PC-9 (cell line): ENCODE data around the gene MYBPH. TPM values are rescaled to one million over a fixed set of nuclear protein-coding genes. Genes with fewer than 3 reads are reported as not detected.

Experiments
- BruUV-seq: library from RNA; stranded (reverse); fragments of 400-500 nt; replicated peaks from 2 replicates; lab custom pipeline; 2021; lab: Mats Ljungman, UMichigan
- CTCF ChIA-PET: fragments of 300-600 bp; sonication (Branson Sonifier 250); formaldehyde crosslinking; loops from one replicate; lab custom pipeline; 2022; ENCODE audit warnings: antibody characterized with exemption; lab: Charles Lee
- POLR2A ChIA-PET: fragments of 300-600 bp; sonication (Branson Sonifier 250); formaldehyde crosslinking; loops from one replicate; lab custom pipeline; 2022; ENCODE audit warnings: antibody characterized with exemption; ENCODE audit not compliant: unreplicated experiment; lab: Charles Lee
- DNase-seq, 2 experiments: peaks; one replicate each; pipeline versions ENCODE4 v3.0.0 to v3.0.0-alpha.2; 2015 to 2022; ENCODE audit warnings: mixed read lengths in 1 of 2
- H2AFZ ChIP-seq: fragments of 200-600 bp; sonication (generic); 2 replicates; pipeline ENCODE4 v1.8.1; 2017; ENCODE audit warnings: antibody characterized with exemption
- H3F3A ChIP-seq: fragments of 200-600 bp; sonication (generic); 2 replicates; pipeline ENCODE4 v1.8.1; 2017; ENCODE audit warnings: antibody characterized with exemption, mild to moderate bottlenecking, low read depth; ENCODE audit not compliant: insufficient read depth
- H3K27ac ChIP-seq: fragments of 200-600 bp; sonication (generic); 2 replicates; pipeline ENCODE4 v1.6.1; 2016; ENCODE audit warnings: mixed run types
- H3K27me3 ChIP-seq: fragments of 200-600 bp; sonication (generic); 2 replicates; pipeline ENCODE4 v1.6.1; 2016; ENCODE audit warnings: low read depth, mixed run types; ENCODE audit not compliant: insufficient read depth
- H3K36me3 ChIP-seq: fragments of 200-600 bp; sonication (generic); 2 replicates; pipeline ENCODE4 v1.6.1; 2016; ENCODE audit warnings: low read depth, mixed run types
- H3K4me1 ChIP-seq: fragments of 200-600 bp; sonication (generic); replicated peaks from 2 replicates; pipeline ENCODE4 v1.6.1; 2016; ENCODE audit warnings: mixed run types; ENCODE audit not compliant: insufficient read depth
- H3K4me2 ChIP-seq: fragments of 200-600 bp; sonication (generic); 2 replicates; pipeline ENCODE4 v1.6.1; 2017; ENCODE audit warnings: mixed run types
- H3K4me3 ChIP-seq: fragments of 200-600 bp; sonication (generic); 2 replicates; pipeline ENCODE4 v1.6.1; 2016; ENCODE audit warnings: mixed run types
- H3K79me2 ChIP-seq: fragments of 200-600 bp; sonication (generic); 2 replicates; pipeline ENCODE4 v1.6.1; 2017; ENCODE audit warnings: low read depth, mixed run types
- H3K9me2 ChIP-seq: fragments of 200-600 bp; sonication (generic); 2 replicates; pipeline ENCODE4 v1.8.1; 2017; ENCODE audit warnings: mild to moderate bottlenecking; ENCODE audit not compliant: insufficient read depth
- H3K9me3 ChIP-seq: fragments of 200-600 bp; sonication (generic); 2 replicates; pipeline ENCODE4 v1.8.1; 2016; ENCODE audit warnings: low read depth; ENCODE audit not compliant: insufficient read depth
- H4K20me1 ChIP-seq: fragments of 200-600 bp; sonication (generic); 2 replicates; pipeline ENCODE4 v1.8.1; 2017; ENCODE audit not compliant: insufficient read depth
- EZH2 ChIP-seq: fragments of 200-600 bp; sonication (generic); IDR thresholded peaks from 2 replicates; pipeline ENCODE4 v1.8.0; 2017; ENCODE audit warnings: antibody characterized with exemption, low read depth
- intact Hi-C: fragments of 100-400 bp; cut with micrococcal nuclease; formaldehyde crosslinking; loops from one replicate; pipeline ENCODE4 v1.10.0; 2022; ENCODE audit not compliant: unreplicated experiment
- total RNA-seq: library from RNA; stranded (reverse); gene quantifications from 2 replicates; pipeline ENCODE4 v1.2.3, GENCODE V29; 2021
- TF ChIP-seq, protein P1 (sequence below): fragments of 200-600 bp; sonication (generic); conservative IDR thresholded peaks from 2 replicates; pipeline ENCODE4 v1.6.1; 2017; ENCODE audit warnings: mixed run types, antibody characterized with exemption, mild to moderate bottlenecking, moderate library complexity

Gene MYBPH
- total RNA-seq, 1 experiment from 2014 or later: not detected

- H3K4me1 ChIP-seq: peaks cover 39% of the 10 kb centered on the region
Observed at GRCh38 chr1:203173011-203173555, 2.5 kb downstream of the MYBPH start.

DNA sequence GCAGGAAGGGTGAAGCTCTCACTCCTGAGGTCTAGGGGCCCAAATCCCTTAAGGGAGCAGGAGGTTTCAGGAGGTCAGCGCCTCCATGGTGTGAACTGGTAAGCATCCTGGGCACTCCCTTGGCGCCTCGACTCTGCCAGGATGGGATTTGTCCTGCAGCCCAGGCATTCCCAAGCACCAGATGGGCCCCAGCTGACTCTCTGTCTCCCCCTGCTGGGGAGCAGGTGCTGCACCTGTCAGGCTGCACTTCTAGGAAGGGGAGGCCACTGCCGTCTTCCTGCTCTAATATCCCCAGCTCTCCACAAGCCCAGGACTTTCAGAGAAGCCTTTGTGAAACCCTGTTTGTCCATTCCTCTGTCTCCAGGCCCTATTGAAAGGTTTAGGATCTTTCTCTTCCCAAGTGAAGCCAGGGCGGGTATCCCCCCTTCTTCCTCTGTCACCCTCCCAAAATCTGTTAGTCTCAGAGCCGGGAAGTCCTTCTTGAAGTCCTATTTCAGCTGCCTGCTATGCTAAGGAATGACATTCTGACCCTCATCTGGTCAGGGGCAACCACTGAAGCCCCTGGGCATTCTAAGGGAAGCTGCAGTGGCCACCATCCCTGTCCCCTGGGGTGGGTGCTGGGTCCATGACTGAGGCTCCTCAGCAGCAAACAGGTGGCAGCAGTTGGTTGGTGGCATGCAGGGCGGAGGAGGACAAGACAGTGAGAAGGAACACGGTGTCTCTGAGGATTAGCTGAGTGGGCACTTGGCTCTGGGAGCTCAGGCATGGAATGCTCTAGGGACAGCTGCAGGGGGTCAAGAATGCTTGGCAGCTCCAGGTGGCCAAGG is 3.2 kb downstream of the MYBPH start:
- peak; percentile 46 to 74 for DNase-seq
- CTCF ChIA-PET: interaction anchor here (0.7 to 2.6 kb wide), 8 partner anchors 20 to 133 kb away, joined by 3 to 20 read pairs (median 4); partner anchors contain the start of gene ADORA1
- no peaks in the 10 kb centered on the region for H4K20me1 ChIP-seq
- POLR2A ChIA-PET: no interaction called here
- H3K9me2 ChIP-seq: no peaks in the 10 kb centered on the region
- no peak overlapping the region for H3K4me3 ChIP-seq
- no peak overlapping the region for H3K27ac ChIP-seq
- H3K4me2 ChIP-seq: no peak overlapping the region
- no TSS peak for BruUV-seq
- peaks cover 32% of the 10 kb centered on the region for H3K4me1 ChIP-seq
- TF ChIP-seq, protein P1, sequence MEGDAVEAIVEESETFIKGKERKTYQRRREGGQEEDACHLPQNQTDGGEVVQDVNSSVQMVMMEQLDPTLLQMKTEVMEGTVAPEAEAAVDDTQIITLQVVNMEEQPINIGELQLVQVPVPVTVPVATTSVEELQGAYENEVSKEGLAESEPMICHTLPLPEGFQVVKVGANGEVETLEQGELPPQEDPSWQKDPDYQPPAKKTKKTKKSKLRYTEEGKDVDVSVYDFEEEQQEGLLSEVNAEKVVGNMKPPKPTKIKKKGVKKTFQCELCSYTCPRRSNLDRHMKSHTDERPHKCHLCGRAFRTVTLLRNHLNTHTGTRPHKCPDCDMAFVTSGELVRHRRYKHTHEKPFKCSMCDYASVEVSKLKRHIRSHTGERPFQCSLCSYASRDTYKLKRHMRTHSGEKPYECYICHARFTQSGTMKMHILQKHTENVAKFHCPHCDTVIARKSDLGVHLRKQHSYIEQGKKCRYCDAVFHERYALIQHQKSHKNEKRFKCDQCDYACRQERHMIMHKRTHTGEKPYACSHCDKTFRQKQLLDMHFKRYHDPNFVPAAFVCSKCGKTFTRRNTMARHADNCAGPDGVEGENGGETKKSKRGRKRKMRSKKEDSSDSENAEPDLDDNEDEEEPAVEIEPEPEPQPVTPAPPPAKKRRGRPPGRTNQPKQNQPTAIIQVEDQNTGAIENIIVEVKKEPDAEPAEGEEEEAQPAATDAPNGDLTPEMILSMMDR: peak; percentile 91
- no peak for TF ChIP-seq EZH2
- no peaks in the 10 kb centered on the region for H3K9me3 ChIP-seq
- no peaks in the 10 kb centered on the region for H3K36me3 ChIP-seq
- intact Hi-C loops: loop anchor here (1.0 to 2.0 kb wide), 4 partner anchors 44 to 133 kb away; no protein-coding TSS in a partner anchor
- H2AFZ ChIP-seq: no peak overlapping the region
- H3F3A ChIP-seq: 0 out of 2 replicates have a peak, but pooled peaks cover under 1% of the 10 kb centered on the region
- no peaks in the 10 kb centered on the region for H3K27me3 ChIP-seq
- H3K79me2 ChIP-seq: no peaks in the 10 kb centered on the region

More at GRCh38 chr1:203173011-203173555, 2.5 kb downstream of the MYBPH start:
- DNase-seq: no peak
- Histone ChIP-seq H3K27ac (no peak overlapping the region), H3K27me3 (no peaks in the 10 kb centered on the region), H3F3A (peaks cover 7% of the 10 kb centered on the region; the same call in 1 of the 2 replicates), H3K4me2 (peak overlapping the region; percentile 37), H3K4me3 (no peak overlapping the region), H3K9me3 (no peaks in the 10 kb centered on the region), H2AFZ (no peak overlapping the region), H3K36me3 (no peaks in the 10 kb centered on the region), H3K79me2 (no peaks in the 10 kb centered on the region), H3K9me2 (no peaks in the 10 kb centered on the region), H4K20me1 (no peaks in the 10 kb centered on the region)
- CTCF ChIA-PET: interaction anchor here (1.0 to 2.6 kb wide), 5 partner anchors 21 to 134 kb away, joined by 3 to 20 read pairs (median 4); partner anchors contain the start of gene ADORA1
- intact Hi-C loops: loop anchor here (2.0 kb wide), 2 partner anchors 44 kb away; no protein-coding TSS in a partner anchor
- POLR2A ChIA-PET: no interaction called here
- TF ChIP-seq, protein P1: no peak
- TF ChIP-seq EZH2: no peak
- no TSS peak for BruUV-seq

GRCh38 chr1:203171341-203172183 is 4.1 kb downstream of the MYBPH start:
- Histone ChIP-seq H3K79me2 (no peaks in the 10 kb centered on the region), H3K4me3 (no peak overlapping the region), H3F3A (no peaks in the 10 kb centered on the region), H3K27me3 (no peaks in the 10 kb centered on the region), H3K4me2 (no peak overlapping the region), H3K9me2 (no peaks in the 10 kb centered on the region), H3K27ac (no peak overlapping the region), H2AFZ (no peak overlapping the region), H4K20me1 (no peaks in the 10 kb centered on the region), H3K36me3 (no peaks in the 10 kb centered on the region), H3K9me3 (no peaks in the 10 kb centered on the region), H3K4me1 (peaks cover 23% of the 10 kb centered on the region)
- TF ChIP-seq, protein P1: no peak
- TF ChIP-seq EZH2: no peak
- intact Hi-C loops: loop anchor here (1.0 to 2.0 kb wide), 4 partner anchors 43 to 132 kb away; no protein-coding TSS in a partner anchor
- no TSS peak for BruUV-seq
- DNase-seq: no peak
- ChIA-PET POLR2A (no interaction called here), CTCF (interaction anchor here (0.5 to 2.6 kb wide), 7 partner anchors 19 to 244 kb away, joined by 3 to 20 read pairs (median 4); partner anchors contain the start of genes ADORA1 and KLHL12)
